Subcutaneous adipose tissue (tissue), 4 donors: ENCODE data around the gene MICAL2. TPM values are rescaled to one million over a fixed set of nuclear protein-coding genes. Genes with fewer than 3 reads are reported as not detected.

ENCODE experiments used
- total RNA-seq, 4 donors: library from RNA; depleted of rRNA; stranded (reverse); fragments of >200 nt; gene quantifications; one replicate each; pipeline ENCODE4 v1.1.0, GENCODE V29; 2016
- TF ChIP-seq, protein P1 (sequence below): fragments of 450-650 bp; IDR thresholded peaks from one replicate; pipeline ENCODE4 v1.5.1; 2016; ENCODE audit warnings: low read depth, mild to moderate bottlenecking, control low read depth, antibody characterized with exemption, moderate library complexity

MICAL2 gene
- total RNA-seq, 4 donors from 2014 or later: 11.4 to 28.4 (median 24.8) TPM

DNA sequence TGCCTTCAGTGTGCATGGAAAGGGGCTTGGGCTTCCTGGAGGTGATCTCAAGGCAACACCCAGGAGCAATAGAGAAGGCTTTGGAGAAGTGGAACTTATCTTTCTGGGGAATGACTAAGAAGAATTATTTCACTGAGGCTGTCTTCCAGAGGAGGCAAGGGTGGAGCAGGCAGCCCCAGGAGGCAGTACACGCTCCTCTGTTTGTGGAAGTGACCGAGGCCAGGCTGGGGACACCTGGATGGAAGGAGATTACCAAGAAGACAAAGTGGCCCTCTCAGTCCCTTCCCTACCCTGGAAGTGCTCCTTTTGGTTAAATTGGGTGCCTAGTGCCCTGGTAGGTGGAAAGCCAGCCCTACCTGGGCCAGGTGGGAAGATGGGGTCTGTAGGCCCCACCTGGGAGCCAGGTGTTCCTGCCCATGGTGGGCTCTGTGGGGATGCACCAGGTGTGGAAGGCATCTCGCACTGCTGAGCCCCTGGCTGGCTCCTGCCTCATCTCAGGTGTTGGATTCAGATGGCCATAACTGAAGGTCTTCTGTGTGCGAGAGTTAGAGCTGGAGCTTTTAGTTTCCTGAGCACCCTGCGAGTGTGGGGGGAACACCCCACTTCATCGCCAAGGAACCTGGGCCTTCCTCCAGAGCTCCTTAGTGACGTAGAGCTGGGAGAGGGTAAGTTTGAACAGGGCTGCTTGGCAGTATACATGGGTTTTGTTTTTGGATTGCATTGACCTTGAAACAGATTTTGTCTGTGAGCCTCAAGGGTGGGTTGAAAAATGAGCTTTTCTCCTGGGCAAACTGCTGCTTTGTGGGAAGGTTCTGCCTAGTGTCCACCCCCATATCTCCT, 46.1 kb downstream of the MICAL2 start:
- TF ChIP-seq, protein P1, sequence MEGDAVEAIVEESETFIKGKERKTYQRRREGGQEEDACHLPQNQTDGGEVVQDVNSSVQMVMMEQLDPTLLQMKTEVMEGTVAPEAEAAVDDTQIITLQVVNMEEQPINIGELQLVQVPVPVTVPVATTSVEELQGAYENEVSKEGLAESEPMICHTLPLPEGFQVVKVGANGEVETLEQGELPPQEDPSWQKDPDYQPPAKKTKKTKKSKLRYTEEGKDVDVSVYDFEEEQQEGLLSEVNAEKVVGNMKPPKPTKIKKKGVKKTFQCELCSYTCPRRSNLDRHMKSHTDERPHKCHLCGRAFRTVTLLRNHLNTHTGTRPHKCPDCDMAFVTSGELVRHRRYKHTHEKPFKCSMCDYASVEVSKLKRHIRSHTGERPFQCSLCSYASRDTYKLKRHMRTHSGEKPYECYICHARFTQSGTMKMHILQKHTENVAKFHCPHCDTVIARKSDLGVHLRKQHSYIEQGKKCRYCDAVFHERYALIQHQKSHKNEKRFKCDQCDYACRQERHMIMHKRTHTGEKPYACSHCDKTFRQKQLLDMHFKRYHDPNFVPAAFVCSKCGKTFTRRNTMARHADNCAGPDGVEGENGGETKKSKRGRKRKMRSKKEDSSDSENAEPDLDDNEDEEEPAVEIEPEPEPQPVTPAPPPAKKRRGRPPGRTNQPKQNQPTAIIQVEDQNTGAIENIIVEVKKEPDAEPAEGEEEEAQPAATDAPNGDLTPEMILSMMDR: no peak

GRCh38 chr11:12157241-12157661, 46.9 kb downstream of the MICAL2 start:
- TF ChIP-seq, protein P1: no peak

DNA sequence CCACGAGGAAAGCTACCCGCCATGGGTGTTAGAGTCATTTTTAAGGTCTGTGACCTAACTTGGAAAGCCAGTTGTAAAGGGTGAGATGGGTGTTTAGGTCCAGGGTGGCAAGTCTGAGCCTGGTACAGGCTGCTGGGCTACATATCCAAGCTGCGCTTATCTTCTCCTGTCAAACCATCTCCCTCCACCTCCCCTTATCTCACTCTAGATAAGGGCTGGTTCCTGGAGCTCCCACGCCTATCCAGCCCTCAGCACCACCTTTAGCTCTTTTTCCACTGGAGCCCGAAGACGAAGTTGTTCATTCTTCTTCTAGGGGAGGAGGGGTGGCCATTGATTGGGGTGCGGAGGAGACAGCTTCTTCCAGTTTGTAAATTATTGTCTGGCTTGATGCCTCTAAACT, 48.5 kb downstream of the MICAL2 start:
- TF ChIP-seq, protein P1: no peak

GRCh38 chr11:12159351-12160099, 49.1 kb downstream of the MICAL2 start:
- TF ChIP-seq, protein P1: no peak

GRCh38 chr11:12160231-12160630, 49.8 kb downstream of the MICAL2 start:
- TF ChIP-seq, protein P1: no peak

DNA sequence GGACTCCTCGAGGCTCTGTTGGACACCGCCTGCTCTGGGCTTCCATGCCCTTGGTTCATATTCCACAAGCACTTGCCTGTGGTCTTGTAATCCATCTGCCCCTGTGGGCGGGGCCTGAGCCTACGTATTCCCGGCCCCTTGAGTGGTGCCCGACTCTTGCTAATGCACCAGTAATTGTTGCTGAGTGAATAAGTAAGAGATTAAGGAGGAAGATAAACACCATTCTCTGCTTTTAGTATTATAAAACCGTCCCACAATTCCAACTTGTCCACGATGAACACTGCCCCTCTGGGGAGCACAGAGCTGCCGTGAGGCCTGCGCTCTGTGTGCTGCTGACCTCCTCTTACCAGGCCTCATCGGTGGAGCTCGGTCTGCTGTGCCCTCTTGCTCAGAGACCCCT, 50.3 kb downstream of the MICAL2 start:
- TF ChIP-seq, protein P1: no peak

DNA sequence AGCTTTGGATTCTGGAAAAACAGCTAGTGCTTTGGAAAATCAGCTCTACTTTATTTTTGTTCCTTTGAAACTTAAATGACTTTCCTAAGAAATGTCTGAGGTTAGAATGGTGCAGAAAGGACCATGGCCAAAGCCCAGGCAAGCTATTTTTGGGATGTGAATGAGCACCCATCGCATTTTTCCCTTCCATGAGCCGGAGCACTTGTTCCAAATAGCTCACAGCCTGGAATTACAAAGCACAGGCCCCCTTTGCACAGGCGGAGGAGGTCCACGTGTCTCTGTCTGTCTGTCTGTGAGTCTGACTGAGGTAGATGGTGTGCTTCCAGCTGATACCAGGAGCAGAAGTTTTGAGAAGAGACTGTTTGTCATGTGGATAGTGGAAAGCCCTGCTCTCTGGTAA, 50.7 kb downstream of the MICAL2 start:
- TF ChIP-seq, protein P1: no peak
